Measurements from ENCODE around the gene CCDC154. TPM values are rescaled to one million over a fixed set of nuclear protein-coding genes. Genes with fewer than 3 reads are reported as not detected.

The CCDC154 gene
- total RNA-seq, 4 donors from 2014 or later = 0.44 to 3.0 (median 2.7) TPM; not detected in 1

DNA sequence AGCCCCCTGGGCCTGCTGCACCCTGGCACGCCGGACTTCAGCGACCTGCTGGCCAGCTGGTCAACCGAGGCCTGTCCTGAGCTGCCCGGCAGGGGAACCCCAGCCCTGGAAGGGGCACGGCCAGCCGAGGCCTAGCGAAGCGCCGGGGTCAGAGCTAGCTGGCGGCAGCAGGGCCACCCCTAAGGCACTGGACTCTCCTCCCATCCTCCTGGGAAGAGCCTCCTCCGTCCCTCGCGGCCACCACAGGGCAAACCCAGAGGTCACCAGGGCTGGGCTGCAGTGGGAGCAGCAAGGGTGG, 11.1 kb downstream of the CCDC154 start:
- Histone ChIP-seq H3K9me3 (no peaks in the 10 kb centered on the region), H3K27ac (no peak overlapping the region), H3K4me3 (no peak overlapping the region), H3K27me3 (peaks cover 0 to 23% of the 10 kb centered on the region in 2 donors), H3K36me3 (peaks cover 0 to 51% (median 0%) of the 10 kb centered on the region in 3 donors), H3K4me1 (peaks cover 0 to 6% (median 5%) of the 10 kb centered on the region in 4 donors)
- TF ChIP-seq POLR2A (IDR thresholded peaks at IDR 0.05) (no peak), EP300 (IDR thresholded peaks at IDR 0.05) (no peak)
- TF ChIP-seq, protein P1, sequence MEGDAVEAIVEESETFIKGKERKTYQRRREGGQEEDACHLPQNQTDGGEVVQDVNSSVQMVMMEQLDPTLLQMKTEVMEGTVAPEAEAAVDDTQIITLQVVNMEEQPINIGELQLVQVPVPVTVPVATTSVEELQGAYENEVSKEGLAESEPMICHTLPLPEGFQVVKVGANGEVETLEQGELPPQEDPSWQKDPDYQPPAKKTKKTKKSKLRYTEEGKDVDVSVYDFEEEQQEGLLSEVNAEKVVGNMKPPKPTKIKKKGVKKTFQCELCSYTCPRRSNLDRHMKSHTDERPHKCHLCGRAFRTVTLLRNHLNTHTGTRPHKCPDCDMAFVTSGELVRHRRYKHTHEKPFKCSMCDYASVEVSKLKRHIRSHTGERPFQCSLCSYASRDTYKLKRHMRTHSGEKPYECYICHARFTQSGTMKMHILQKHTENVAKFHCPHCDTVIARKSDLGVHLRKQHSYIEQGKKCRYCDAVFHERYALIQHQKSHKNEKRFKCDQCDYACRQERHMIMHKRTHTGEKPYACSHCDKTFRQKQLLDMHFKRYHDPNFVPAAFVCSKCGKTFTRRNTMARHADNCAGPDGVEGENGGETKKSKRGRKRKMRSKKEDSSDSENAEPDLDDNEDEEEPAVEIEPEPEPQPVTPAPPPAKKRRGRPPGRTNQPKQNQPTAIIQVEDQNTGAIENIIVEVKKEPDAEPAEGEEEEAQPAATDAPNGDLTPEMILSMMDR (IDR thresholded peaks at IDR 0.05) = no peak
- WGBS, 2 donors = 55 to 78% methylated on average over 14 of the region's 14 CpGs
- no peak for DNase-seq (ENCODE audit: low spot score in 2 of 2)

DNA sequence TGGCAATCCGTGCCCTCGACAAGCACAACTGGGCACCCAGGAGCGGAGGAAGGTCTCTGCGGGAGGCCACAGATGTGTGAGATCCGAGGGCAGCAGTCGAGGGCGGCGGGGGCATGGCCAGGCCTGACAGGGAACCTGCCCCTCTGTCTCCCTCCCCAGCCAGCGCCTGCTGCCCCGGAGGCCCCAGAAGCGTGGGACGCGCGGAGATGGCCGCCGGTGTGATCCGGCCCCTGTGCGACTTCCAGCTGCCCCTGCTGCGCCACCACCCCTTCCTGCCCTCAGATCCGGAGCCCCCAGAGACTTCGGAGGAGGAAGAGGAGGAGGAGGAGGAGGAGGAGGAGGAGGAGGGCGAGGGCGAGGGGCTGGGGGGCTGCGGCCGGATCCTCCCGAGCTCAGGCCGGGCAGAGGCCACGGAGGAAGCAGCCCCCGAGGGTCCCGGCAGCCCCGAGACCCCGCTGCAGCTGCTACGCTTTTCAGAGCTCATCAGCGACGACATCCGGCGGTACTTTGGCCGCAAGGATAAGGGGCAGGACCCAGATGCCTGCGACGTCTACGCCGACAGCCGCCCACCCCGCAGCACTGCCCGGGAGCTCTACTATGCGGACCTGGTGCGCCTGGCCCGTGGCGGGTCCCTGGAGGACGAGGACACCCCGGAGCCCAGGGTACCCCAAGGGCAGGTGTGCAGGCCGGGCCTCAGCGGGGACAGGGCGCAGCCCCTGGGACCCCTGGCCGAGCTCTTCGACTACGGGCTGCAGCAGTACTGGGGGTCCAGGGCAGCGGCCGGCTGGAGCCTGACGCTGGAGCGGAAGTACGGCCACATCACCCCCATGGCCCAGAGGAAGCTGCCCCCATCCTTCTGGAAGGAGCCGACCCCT, 11.7 kb downstream of the CCDC154 start:
- DNase-seq (ENCODE audit: low spot score in 2 of 2) = no peak
- H3K4me1 ChIP-seq = peaks cover 0 to 6% (median 5%) of the 10 kb centered on the region in 4 donors
- no peaks in the 10 kb centered on the region for H3K9me3 ChIP-seq
- H3K27me3 ChIP-seq = peaks cover 0 to 23% of the 10 kb centered on the region in 2 donors
- H3K27ac ChIP-seq = no peak overlapping the region
- TF ChIP-seq EP300 (IDR thresholded peaks at IDR 0.05) (no peak), POLR2A (IDR thresholded peaks at IDR 0.05) (no peak)
- TF ChIP-seq, protein P1 (IDR thresholded peaks at IDR 0.05) = no peak
- H3K36me3 ChIP-seq = peaks cover 0 to 45% (median 0%) of the 10 kb centered on the region in 3 donors
- WGBS, 2 donors = 74 to 75% methylated on average over 51 to 57 of the region's 63 CpGs
- H3K4me3 ChIP-seq = no peak overlapping the region

DNA sequence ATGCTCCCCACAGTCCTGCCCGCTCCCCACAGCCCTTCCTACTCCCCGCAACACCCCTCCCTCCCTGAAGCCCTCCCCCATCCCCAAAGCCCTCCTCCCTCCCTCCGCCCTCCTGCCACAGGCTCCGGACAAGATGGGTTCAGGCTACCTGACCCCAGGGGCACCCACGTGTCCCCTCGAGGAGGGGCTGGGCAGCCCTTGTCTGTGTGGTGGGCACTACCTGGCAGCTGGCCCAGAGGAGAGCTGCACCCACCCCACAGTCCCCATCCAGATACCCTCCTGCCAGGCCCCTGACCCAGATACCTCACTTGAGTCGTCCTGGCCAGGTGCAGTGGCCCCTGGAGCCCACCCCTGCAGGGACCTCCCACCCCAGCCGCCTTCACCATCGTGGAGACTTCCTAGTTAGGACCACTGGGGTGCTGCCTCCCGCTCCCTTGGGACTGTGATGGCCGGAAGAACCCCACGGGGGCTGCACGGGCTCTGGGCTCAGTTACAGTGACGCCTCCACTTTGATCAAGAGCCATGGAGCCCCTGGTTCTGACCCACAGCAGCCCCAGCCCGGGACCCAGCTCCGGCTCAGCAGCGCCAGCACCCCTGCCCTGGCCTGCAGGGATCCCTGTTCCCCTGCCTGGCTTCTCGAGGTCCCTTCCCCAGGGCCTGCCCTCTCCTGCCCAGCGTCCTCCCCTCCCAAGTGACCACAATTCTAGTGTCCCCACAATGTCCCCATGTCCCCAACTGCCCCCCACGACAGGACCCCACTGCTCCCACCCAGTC, 12.7 kb downstream of the CCDC154 start:
- 72 to 76% methylated on average over 16 to 20 of the region's 20 CpGs for WGBS, 2 donors
- Histone ChIP-seq H3K9me3 (no peaks in the 10 kb centered on the region), H3K27ac (no peak overlapping the region), H3K4me3 (no peak overlapping the region), H3K36me3 (peaks cover 0 to 36% (median 0%) of the 10 kb centered on the region in 3 donors), H3K27me3 (peaks cover 0 to 23% of the 10 kb centered on the region in 2 donors), H3K4me1 (peaks cover 0 to 6% (median 5%) of the 10 kb centered on the region in 4 donors)
- no peak for TF ChIP-seq EP300 (IDR thresholded peaks at IDR 0.05)
- TF ChIP-seq, protein P1 (IDR thresholded peaks at IDR 0.05) = no peak
- no peak for TF ChIP-seq POLR2A (IDR thresholded peaks at IDR 0.05)
- DNase-seq (ENCODE audit: low spot score in 2 of 2) = no peak

DNA sequence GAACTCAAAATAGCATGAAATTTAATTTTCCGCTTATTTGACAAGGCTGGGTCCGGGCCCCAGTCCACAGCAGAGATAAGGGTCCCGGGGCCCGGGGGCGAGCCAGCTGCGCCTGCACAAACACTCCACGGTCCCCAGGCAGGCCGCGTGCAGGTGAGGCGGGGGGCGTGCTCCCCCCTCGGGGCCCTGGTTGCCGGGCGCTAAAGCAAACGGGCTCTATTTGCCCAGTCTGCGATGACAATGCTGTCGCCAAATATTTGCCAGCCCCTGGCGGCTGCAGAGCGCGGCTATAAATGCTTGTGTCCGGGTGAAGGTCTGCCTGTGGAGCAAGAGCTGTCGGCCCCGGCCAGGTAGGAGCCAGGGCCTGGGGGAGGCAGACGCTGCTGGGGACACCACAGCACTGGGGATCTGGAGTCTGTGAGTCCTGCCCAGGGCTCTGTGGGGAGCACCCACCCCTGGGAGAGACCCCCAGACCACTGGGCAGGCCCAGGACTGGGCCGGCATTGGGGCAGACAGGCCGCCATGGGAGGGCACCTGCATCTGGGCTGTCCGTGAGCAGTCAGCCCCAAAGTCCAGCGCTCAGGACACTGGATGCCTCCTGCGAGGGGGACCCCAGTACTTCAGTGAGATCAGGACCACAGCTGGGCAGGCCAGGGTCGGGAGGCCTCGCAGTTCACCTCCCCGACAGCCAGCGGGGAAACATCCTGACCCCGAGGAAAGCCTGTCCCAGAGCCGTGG, 13.4 kb downstream of the CCDC154 start, which contains the start of gene PERCC1:
Gene PERCC1, plus strand, starts transcription at position 320 of the 738 bp plus-strand sequence. CDS start 1,516 bp downstream, outside the sequence.
- Histone ChIP-seq H3K36me3 (peaks cover 0 to 28% (median 0%) of the 10 kb centered on the region in 3 donors), H3K27me3 (peaks cover 0 to 23% of the 10 kb centered on the region in 2 donors), H3K9me3 (no peaks in the 10 kb centered on the region), H3K4me1 (peaks cover 0 to 6% (median 5%) of the 10 kb centered on the region in 4 donors), H3K27ac (no peak within 1 kb of the TSS), H3K4me3 (no peak within 1 kb of the TSS)
- WGBS, 2 donors = 45 to 49% methylated on average over 16 to 31 of the region's 35 CpGs
- TF ChIP-seq EP300 (IDR thresholded peaks at IDR 0.05) (no peak), POLR2A (IDR thresholded peaks at IDR 0.05) (no peak)
- TF ChIP-seq, protein P1 (IDR thresholded peaks at IDR 0.05) = no peak
- DNase-seq (ENCODE audit: low spot score in 2 of 2) = no peak
